SK-N-SH (cell line): ENCODE data around the gene VPS25. TPM values are rescaled to one million over a fixed set of nuclear protein-coding genes. Genes with fewer than 3 reads are reported as not detected.

Experiments
- CTCF ChIA-PET: fragments of 300-600, 350-600 bp; formaldehyde crosslinking; extraction: SDS; loops from one replicate; lab custom pipeline; 2021; lab: Yijun Ruan, JAX
- POLR2A ChIA-PET: fragments of 350-600 bp; sonication (Branson Sonifier 250); formaldehyde crosslinking; extraction: SDS; loops from one replicate; lab custom pipeline; 2020; ENCODE audit warnings: antibody characterized with exemption, inconsistent platforms; lab: Yijun Ruan, JAX
- DNase-seq: peaks from one replicate; pipeline ENCODE4 v3.0.0; 2012
- H2AFZ ChIP-seq: fragments of 200-600 bp; sonication (generic); 2 replicates; pipeline ENCODE4 v1.8.1; 2016; ENCODE audit warnings: antibody characterized with exemption, mild to moderate bottlenecking, low read depth
- H3F3A ChIP-seq: fragments of 200-600 bp; sonication (generic); replicated peaks from 2 replicates; pipeline ENCODE3; 2016; ENCODE audit warnings: antibody characterized with exemption, mild to moderate bottlenecking; ENCODE audit not compliant: insufficient read depth
- H3K27ac ChIP-seq, 2 experiments: fragments of 200-500 bp in 1 of 2; fragments of 200-600 bp in 1 of 2; sonication (Bioruptor generic) in 1 of 2; sonication (generic), shearing (Covaris generic) in 1 of 2; 2 replicates each; pipeline versions ENCODE4 v1.5.1 to v1.6.1; 2014 to 2016; ENCODE audit warnings: low read depth in 2 of 2, inconsistent platforms in 1 of 2, low read length in 1 of 2, mild to moderate bottlenecking in 1 of 2, mixed read lengths in 1 of 2
- H3K27me3 ChIP-seq: fragments of 200-600 bp; sonication (generic), shearing (Covaris generic); 2 replicates; pipeline ENCODE4 v1.6.1; 2016; ENCODE audit warnings: mixed run types; ENCODE audit not compliant: insufficient read depth
- H3K36me3 ChIP-seq, 2 experiments: fragments of 200-500 bp in 1 of 2; fragments of 200-600 bp in 1 of 2; sonication (Bioruptor generic) in 1 of 2; sonication (generic) in 1 of 2; replicated peaks in 1 of 2; 2 replicates each; pipeline versions ENCODE3 to v1.5.1; 2014 to 2016; ENCODE audit warnings: low read length in 1 of 2, mild to moderate bottlenecking in 1 of 2; ENCODE audit not compliant: insufficient read depth in 2 of 2, control insufficient read depth in 1 of 2
- H3K4me1 ChIP-seq, 2 experiments: fragments of 200-500 bp in 1 of 2; fragments of 200-600 bp in 1 of 2; sonication (Bioruptor generic) in 1 of 2; sonication (generic), shearing (Covaris generic) in 1 of 2; 2 replicates each; pipeline versions ENCODE4 v1.5.1 to v1.6.1; 2014 to 2016; ENCODE audit warnings: low read depth in 1 of 2, low read length in 1 of 2, mixed run types in 1 of 2; ENCODE audit not compliant: insufficient read depth in 2 of 2, control insufficient read depth in 1 of 2
- H3K4me2 ChIP-seq: fragments of 200-600 bp; sonication (generic), shearing (Covaris generic); 2 replicates; pipeline ENCODE4 v1.6.1; 2017; ENCODE audit warnings: mixed run types
- H3K4me3 ChIP-seq, 2 experiments: fragments of 200-500 bp in 1 of 2; fragments of 200-600 bp in 1 of 2; sonication (Bioruptor generic) in 1 of 2; sonication (generic), shearing (Covaris generic) in 1 of 2; 2 replicates each; pipeline versions ENCODE4 v1.5.1 to v1.8.1; 2014 to 2016; ENCODE audit warnings: low read depth in 2 of 2, inconsistent platforms in 1 of 2, low read length in 1 of 2, mild to moderate bottlenecking in 1 of 2, mixed read lengths in 1 of 2, moderate library complexity in 1 of 2
- H3K79me2 ChIP-seq: fragments of 200-600 bp; sonication (generic); 2 replicates; pipeline ENCODE4 v1.8.1; 2017; ENCODE audit warnings: mild to moderate bottlenecking; ENCODE audit not compliant: insufficient read depth
- H3K9ac ChIP-seq: fragments of 200-600 bp; sonication (generic); 2 replicates; pipeline ENCODE4 v1.6.1; 2017; ENCODE audit warnings: mixed run types
- H3K9me2 ChIP-seq: fragments of 200-600 bp; sonication (generic); 2 replicates; pipeline ENCODE4 v1.6.1; 2017; ENCODE audit warnings: mixed run types
- H3K9me3 ChIP-seq: fragments of 200-600 bp; sonication (generic); 2 replicates; pipeline ENCODE4 v1.6.1; 2017; ENCODE audit warnings: mixed run types, mild to moderate bottlenecking, moderate library complexity
- H4K20me1 ChIP-seq: fragments of 200-600 bp; sonication (generic); 2 replicates; pipeline ENCODE4 v1.6.1; 2017; ENCODE audit warnings: mild to moderate bottlenecking, mixed run types; ENCODE audit not compliant: insufficient read depth
- CHD2 ChIP-seq: fragments of 150-350 bp; IDR thresholded peaks from 2 replicates; pipeline ENCODE4 v1.6.1; 2018; ENCODE audit warnings: low read length; ENCODE audit not compliant: partially characterized antibody
- CTCF ChIP-seq: fragments of 200-600 bp; sonication (generic); IDR thresholded peaks from 2 replicates; pipeline ENCODE4 v1.6.1; 2017; ENCODE audit warnings: antibody characterized with exemption, mild to moderate bottlenecking, moderate library complexity
- ELF1 ChIP-seq: IDR thresholded peaks from 2 replicates; pipeline ENCODE4 v1.4.0; 2012
- EP300 ChIP-seq, 2 experiments: IDR thresholded peaks; 2 replicates each; pipeline versions ENCODE4 v1.4.0 to v1.6.1; 2012; ENCODE audit warnings: borderline replicate concordance in 1 of 2, low read depth in 1 of 2, low read length in 1 of 2
- FOXM1 ChIP-seq: IDR thresholded peaks from 2 replicates; pipeline ENCODE4 v1.4.0; 2012; ENCODE audit warnings: low read depth, mild to moderate bottlenecking
- GATA2 ChIP-seq: sonication (generic); formaldehyde crosslinking; IDR thresholded peaks from 2 replicates; pipeline ENCODE4 v1.5.0; 2020; ENCODE audit warnings: mild to moderate bottlenecking, missing genetic modification reagents
- MAX ChIP-seq: IDR thresholded peaks from 2 replicates; pipeline ENCODE4 v1.4.0; 2012; ENCODE audit warnings: low read depth
- MXI1 ChIP-seq: IDR thresholded peaks from 2 replicates; pipeline ENCODE4 v1.6.1; 2012; ENCODE audit warnings: mild to moderate bottlenecking, low read depth, low read length, improper control_type of control experiment
- POLR2AphosphoS5 ChIP-seq: IDR thresholded peaks from 2 replicates; pipeline ENCODE4 v1.6.1; 2012; ENCODE audit warnings: low read depth, low read length
- RCOR1 ChIP-seq: fragments of 150-350 bp; IDR thresholded peaks from 2 replicates; pipeline ENCODE4 v1.6.1; 2017; ENCODE audit warnings: antibody characterized with exemption, low read length
- RXRA ChIP-seq: IDR thresholded peaks from 2 replicates; pipeline ENCODE4 v1.4.0; 2012; ENCODE audit warnings: low read depth, mild to moderate bottlenecking, borderline replicate concordance
- SMC3 ChIP-seq: IDR thresholded peaks from 2 replicates; pipeline ENCODE4 v1.6.1; 2012; ENCODE audit warnings: low read depth, low read length, improper control_type of control experiment
- TAF1 ChIP-seq: IDR thresholded peaks from 2 replicates; pipeline ENCODE4 v1.6.1; 2012; ENCODE audit warnings: low read depth, mild to moderate bottlenecking, low read length, moderate library complexity, borderline replicate concordance
- TCF12 ChIP-seq: IDR thresholded peaks from 2 replicates; pipeline ENCODE4 v1.4.0; 2012
- USF1 ChIP-seq: IDR thresholded peaks from 2 replicates; pipeline ENCODE4 v1.4.0; 2012; ENCODE audit warnings: low read depth, borderline replicate concordance
- YY1 ChIP-seq: IDR thresholded peaks from 2 replicates; pipeline ENCODE4 v1.4.0; 2012; ENCODE audit warnings: low read depth, mild to moderate bottlenecking
- ZBTB33 ChIP-seq: IDR thresholded peaks from 2 replicates; pipeline ENCODE4 v1.4.0; 2012; ENCODE audit warnings: low read depth, borderline replicate concordance
- WGBS: methylation state at CpG from one replicate; pipeline ENCODE4 v1.1.6; 2017; ENCODE audit warnings: low lambda C conversion rate; 5-methylcytosine and 5-hydroxymethylcytosine counted together
- polyA plus RNA-seq, 3 experiments: library from polyadenylated mRNA; depleted of rRNA; stranded (reverse); fragments of >200 nt; gene quantifications; 2 replicates each; pipeline ENCODE4 v1.2.3, GENCODE V29; 2012

VPS25 gene
- polyA plus RNA-seq, 1 of the 3 experiments (the other 2 are of a cell fraction), result 127 TPM

GRCh38 chr17:42754782-42755181, 18.5 kb upstream of the VPS25 start:
- Histone ChIP-seq H3K36me3 (no peaks in the 10 kb centered on the region), H3K4me2 (no peak overlapping the region), H3K9ac (no peak overlapping the region), H4K20me1 (no peaks in the 10 kb centered on the region), H3K9me2 (no peaks in the 10 kb centered on the region), H3K9me3 (no peaks in the 10 kb centered on the region), H3K4me1 (no peaks in the 10 kb centered on the region), H3F3A (peaks cover 6% of the 10 kb centered on the region), H3K4me3 (no peak overlapping the region), H3K27me3 (peaks cover 11% of the 10 kb centered on the region; the same call in 1 of the 2 replicates), H3K27ac (no peak overlapping the region), H2AFZ (no peak overlapping the region), H3K79me2 (no peaks in the 10 kb centered on the region)
- TF ChIP-seq POLR2AphosphoS5 (no peak), YY1 (no peak), EP300 (IDR thresholded peaks at IDR 0.05; ENCODE audit: borderline replicate concordance in 1 of 2, low read depth in 1 of 2, low read length in 1 of 2) (no peak), MXI1 (no peak), TCF12 (no peak), CHD2 (no peak), GATA2 (no peak), ZBTB33 (no peak), MAX (no peak), ELF1 (no peak), FOXM1 (no peak)
- WGBS, result 86% methylated on average over 3 of the region's 3 CpGs
- no peak for DNase-seq
- ChIA-PET POLR2A (no interaction called here), CTCF (interaction anchor here (0.6 to 1.7 kb wide), 5 partner anchors 8 to 237 kb away, joined by 3 to 10 read pairs (median 3); no protein-coding TSS in a partner anchor)

GRCh38 chr17:42759982-42760651, 13.1 kb upstream of the VPS25 start:
- Histone ChIP-seq H3K4me1 (peaks cover 5 to 16% of the 10 kb centered on the region in 2 experiments; a peak in 2 of 4 replicates), H3K9me3 (no peaks in the 10 kb centered on the region), H3K9me2 (no peaks in the 10 kb centered on the region), H2AFZ (no peak overlapping the region), H3K9ac (no peak overlapping the region), H3K27ac (no peak overlapping the region), H3K4me3 (no peak overlapping the region), H4K20me1 (no peaks in the 10 kb centered on the region), H3K79me2 (no peaks in the 10 kb centered on the region), H3K27me3 (peaks cover 12% of the 10 kb centered on the region; the same call in 1 of the 2 replicates), H3K4me2 (no peak overlapping the region), H3F3A (peaks cover 8% of the 10 kb centered on the region), H3K36me3 (no peaks in the 10 kb centered on the region)
- ChIA-PET POLR2A (interaction anchor here (0.6 to 2.5 kb wide), 4 partner anchors 11 to 374 kb away, joined by 3 to 17 read pairs (median 4); partner anchors contain the start of gene VPS25), CTCF (interaction anchor here (1.1 to 4.6 kb wide), 7 partner anchors 13 to 182 kb away, joined by 3 to 53 read pairs (median 15); partner anchors contain the start of genes PSMC3IP and VPS25)
- TF ChIP-seq SMC3, result no peak
- no peak for TF ChIP-seq USF1
- TF ChIP-seq TAF1, result no peak
- no peak for TF ChIP-seq CTCF
- no peak for TF ChIP-seq RCOR1
- no peak for TF ChIP-seq RXRA
- TF ChIP-seq POLR2AphosphoS5, result no peak
- DNase-seq, result no peak
- 90% methylated on average over 11 of the region's 11 CpGs for WGBS
